DND-41 (cell line): ENCODE measurements around the gene GFPT1.

ENCODE experiments used
- ATAC-seq: fragments of 200-7000 bp; cut with Tn5 transposase; 3 replicates; pipeline ENCODE4 v1.9.1; 2021; ENCODE audit warnings: low read depth; ENCODE audit not compliant: insufficient read depth
- DNase-seq: peaks from one replicate; pipeline ENCODE4 v3.0.0-alpha.2; 2020
- H2AFZ ChIP-seq: 2 replicates; pipeline ENCODE4 v1.6.0; 2012; ENCODE audit warnings: low read depth, low read length
- H3K27ac ChIP-seq: 2 replicates; pipeline ENCODE4 v1.5.1; 2012; ENCODE audit warnings: low read length, inconsistent platforms
- H3K27me3 ChIP-seq: fragments of 200-600 bp; sonication (generic); 2 replicates; pipeline ENCODE4 v1.6.0; 2012; ENCODE audit warnings: low read length, mild to moderate bottlenecking, inconsistent platforms; ENCODE audit not compliant: insufficient read depth, poor library complexity
- H3K36me3 ChIP-seq: 2 replicates; pipeline ENCODE4 v1.5.1; 2012; ENCODE audit warnings: low read length, inconsistent platforms; ENCODE audit not compliant: insufficient read depth
- H3K4me1 ChIP-seq: 2 replicates; pipeline ENCODE4 v1.5.1; 2012; ENCODE audit warnings: mild to moderate bottlenecking, low read length; ENCODE audit not compliant: insufficient read depth
- H3K4me2 ChIP-seq: 2 replicates; pipeline ENCODE4 v1.6.0; 2012; ENCODE audit warnings: mild to moderate bottlenecking, moderate library complexity, low read length, inconsistent platforms; ENCODE audit not compliant: insufficient read depth
- H3K4me3 ChIP-seq, 2 experiments: fragments of 200-600 bp in 1 of 2; shearing (Covaris generic) in 1 of 2; 2 replicates each; pipeline ENCODE4 v1.5.1; 2012 to 2016; ENCODE audit warnings: inconsistent platforms in 2 of 2, low read length in 2 of 2, mild to moderate bottlenecking in 2 of 2, low read depth in 1 of 2, moderate library complexity in 1 of 2
- H3K79me2 ChIP-seq: 2 replicates; pipeline ENCODE4 v1.6.0; 2012; ENCODE audit warnings: low read length, inconsistent platforms; ENCODE audit not compliant: insufficient read depth
- H3K9ac ChIP-seq: 2 replicates; pipeline ENCODE4 v1.6.0; 2012; ENCODE audit warnings: low read depth, mild to moderate bottlenecking, inconsistent platforms, low read length, moderate library complexity
- H3K9me3 ChIP-seq: 2 replicates; pipeline ENCODE4 v1.5.1; 2012; ENCODE audit warnings: low read length, moderate library complexity, mild to moderate bottlenecking, inconsistent platforms; ENCODE audit not compliant: insufficient read depth, severe bottlenecking
- H4K20me1 ChIP-seq: 2 replicates; pipeline ENCODE4 v1.6.0; 2012; ENCODE audit warnings: low read length; ENCODE audit not compliant: insufficient read depth
- CTCF ChIP-seq: IDR thresholded peaks from 2 replicates; pipeline ENCODE4 v1.5.1; 2012; ENCODE audit warnings: borderline replicate concordance, low read length, moderate library complexity, mild to moderate bottlenecking; ENCODE audit not compliant: poor library complexity, severe bottlenecking; ENCODE audit errors: extremely low read depth
- EZH2 ChIP-seq: IDR thresholded peaks from 3 replicates; pipeline ENCODE4 v1.6.1; 2012; ENCODE audit warnings: borderline replicate concordance, low read depth, mild to moderate bottlenecking, moderate library complexity, low read length, inconsistent platforms; ENCODE audit not compliant: severe bottlenecking

GFPT1 gene

GRCh38 chr2:69280796-69281412 is 106.1 kb downstream of the GFPT1 start:
- no peak overlapping the region for H2AFZ ChIP-seq
- no peaks in the 10 kb centered on the region for H4K20me1 ChIP-seq
- no peak overlapping the region for H3K4me3 ChIP-seq
- H3K4me2 ChIP-seq = no peak overlapping the region
- H3K9ac ChIP-seq = no peak overlapping the region
- H3K36me3 ChIP-seq = no peaks in the 10 kb centered on the region
- no peaks in the 10 kb centered on the region for H3K9me3 ChIP-seq
- no peaks in the 10 kb centered on the region for H3K79me2 ChIP-seq
- H3K27ac ChIP-seq = no peak overlapping the region
- ATAC-seq (no peak), DNase-seq (no peak)
- TF ChIP-seq CTCF (no peak), EZH2 (no peak)
- no peaks in the 10 kb centered on the region for H3K27me3 ChIP-seq
- H3K4me1 ChIP-seq = no peaks in the 10 kb centered on the region

GRCh38 chr2:69279931-69280681 is 106.9 kb downstream of the GFPT1 start:
- H3K36me3 ChIP-seq = no peaks in the 10 kb centered on the region
- H3K4me3 ChIP-seq = no peak overlapping the region
- H3K4me1 ChIP-seq = no peaks in the 10 kb centered on the region
- no peak overlapping the region for H3K4me2 ChIP-seq
- ATAC-seq = no peak
- no peak for DNase-seq
- no peaks in the 10 kb centered on the region for H4K20me1 ChIP-seq
- H2AFZ ChIP-seq = no peak overlapping the region
- H3K27me3 ChIP-seq = no peaks in the 10 kb centered on the region
- no peak overlapping the region for H3K9ac ChIP-seq
- TF ChIP-seq CTCF (no peak), EZH2 (no peak)
- no peaks in the 10 kb centered on the region for H3K79me2 ChIP-seq
- no peaks in the 10 kb centered on the region for H3K9me3 ChIP-seq
- H3K27ac ChIP-seq = no peak overlapping the region

GRCh38 chr2:69279211-69279610 is 107.8 kb downstream of the GFPT1 start:
- Histone ChIP-seq H4K20me1 (no peaks in the 10 kb centered on the region), H3K27ac (no peak overlapping the region), H3K4me3 (no peak overlapping the region), H3K9me3 (no peaks in the 10 kb centered on the region), H3K9ac (no peak overlapping the region), H3K4me1 (no peaks in the 10 kb centered on the region), H3K36me3 (no peaks in the 10 kb centered on the region), H3K79me2 (no peaks in the 10 kb centered on the region), H3K27me3 (no peaks in the 10 kb centered on the region), H2AFZ (no peak overlapping the region), H3K4me2 (no peak overlapping the region)
- ATAC-seq (no peak), DNase-seq (no peak)
- TF ChIP-seq EZH2 = no peak
- TF ChIP-seq CTCF = no peak
